Colon (tissue), 2 donors: ENCODE results near the gene DDX21.
A peak's percentile ranks its signal among the peaks of the same experiment; 100 is the strongest.
"Not testable (repeated sequence)": the region's sequence is repeated elsewhere in the genome, so short reads cannot be mapped to it uniquely, and the experiment has no call there.

Source experiments
- FAIRE-seq: peaks from 2 replicates; lab custom pipeline; 2012; peaks lifted over from hg19 to GRCh38; lab: Jason Lieb, UNC
- donor health status: control.
- donor health status: control.

The DDX21 gene

GRCh38 chr10:68988530-68989316 lies 32.8 kb downstream of the DDX21 start, which contains the start of gene KIFBP:
Gene KIFBP (plus strand): TSS chr10:68988803. CDS start chr10:68988833, 30 bp downstream.
- FAIRE-seq, result peak; percentile 71

- no peak for FAIRE-seq
Measured at GRCh38 chr10:68989317-68989990, 33.5 kb downstream of the DDX21 start.

- no peak for FAIRE-seq
Measured at GRCh38 chr10:68992636-68993440, 36.9 kb downstream of the DDX21 start.

- FAIRE-seq, result no peak
Measured at GRCh38 chr10:68997211-68997610, 41.2 kb downstream of the DDX21 start.

DNA sequence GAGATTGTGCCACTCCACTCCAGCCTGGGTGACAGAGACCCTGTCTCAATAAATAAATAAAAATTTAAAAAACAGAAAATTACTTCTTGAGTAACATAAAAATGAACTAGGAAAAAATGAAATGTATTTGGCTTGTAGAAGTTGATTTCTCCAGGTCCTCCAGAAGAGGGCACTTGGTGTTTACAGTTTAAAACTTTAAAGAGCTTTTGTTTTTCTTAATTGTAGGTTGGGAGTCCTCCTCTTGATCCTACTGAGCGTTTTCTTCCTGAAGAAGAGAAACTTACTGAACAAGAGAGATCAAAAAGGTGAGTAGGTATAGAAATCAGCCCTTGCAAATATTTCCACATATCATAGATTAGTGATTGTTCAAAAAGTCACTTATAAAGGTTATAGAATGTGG lies 48.9 kb downstream of the DDX21 start:
- FAIRE-seq, result peak; percentile 33

GRCh38 chr10:69005704-69006485 lies 49.9 kb downstream of the DDX21 start:
- no peak for FAIRE-seq

- FAIRE-seq, result no peak
Measured at GRCh38 chr10:69007260-69007659, 51.3 kb downstream of the DDX21 start.

DNA sequence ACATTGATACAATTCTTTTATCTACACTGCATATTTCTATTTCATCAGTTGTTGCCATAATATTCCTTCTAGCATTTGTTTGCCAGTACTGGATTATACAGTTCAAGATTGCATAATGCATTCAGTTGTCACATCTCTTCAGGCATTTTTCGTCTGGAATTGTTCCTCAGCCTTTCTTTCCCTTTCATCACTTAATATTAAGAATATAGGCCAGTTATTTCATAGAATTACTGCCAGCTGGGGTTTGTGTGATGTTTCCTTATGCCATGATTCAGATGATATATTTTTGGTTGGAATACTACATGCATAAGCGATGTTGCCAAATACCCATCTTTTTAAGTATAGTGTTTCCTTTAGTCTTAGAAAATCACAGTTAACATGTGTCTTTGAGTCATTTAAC lies 53.4 kb downstream of the DDX21 start:
- no peak for FAIRE-seq

GRCh38 chr10:69010151-69010640 lies 54.2 kb downstream of the DDX21 start:
- FAIRE-seq, result no peak

DNA sequence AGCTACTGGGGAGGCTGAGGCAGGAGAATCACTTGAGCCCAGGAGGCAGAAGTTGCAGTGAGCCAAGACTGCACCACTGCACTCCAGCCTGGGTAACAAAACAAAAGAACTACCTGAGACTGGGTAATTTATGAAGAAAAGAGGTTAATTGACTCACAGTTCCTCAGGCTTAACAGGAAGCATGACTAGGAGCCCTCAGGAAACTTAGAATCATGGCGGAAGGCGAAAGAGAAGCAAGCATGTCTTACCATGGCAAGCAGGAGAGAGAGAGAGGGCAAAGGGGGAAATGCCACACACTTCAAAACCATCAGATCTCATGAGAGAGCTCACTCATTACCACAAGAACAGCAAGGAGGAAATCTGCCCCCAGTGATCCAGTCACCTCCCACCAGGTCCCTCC lies 56.8 kb downstream of the DDX21 start:
- not testable (repeated sequence) for FAIRE-seq

DNA sequence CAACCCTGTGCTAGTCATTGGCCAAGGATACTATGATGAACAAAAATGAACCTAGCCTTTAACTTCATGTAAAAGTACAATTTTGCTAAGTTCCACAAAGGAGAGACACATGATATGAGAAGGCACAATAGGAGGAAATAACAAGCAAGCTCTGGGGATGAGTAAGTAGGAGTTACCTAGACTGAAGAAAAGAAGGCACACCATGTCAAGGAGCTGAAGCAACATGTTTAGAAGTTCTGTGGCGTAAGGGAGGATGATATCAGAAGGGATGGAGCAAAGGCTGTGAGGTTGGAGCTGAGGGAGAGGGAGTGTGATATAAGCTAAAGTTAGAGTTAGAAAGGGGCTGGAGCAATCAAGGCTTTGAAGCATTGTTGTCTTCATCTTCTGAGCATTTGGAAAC lies 58.2 kb downstream of the DDX21 start:
- FAIRE-seq, result no peak

DNA sequence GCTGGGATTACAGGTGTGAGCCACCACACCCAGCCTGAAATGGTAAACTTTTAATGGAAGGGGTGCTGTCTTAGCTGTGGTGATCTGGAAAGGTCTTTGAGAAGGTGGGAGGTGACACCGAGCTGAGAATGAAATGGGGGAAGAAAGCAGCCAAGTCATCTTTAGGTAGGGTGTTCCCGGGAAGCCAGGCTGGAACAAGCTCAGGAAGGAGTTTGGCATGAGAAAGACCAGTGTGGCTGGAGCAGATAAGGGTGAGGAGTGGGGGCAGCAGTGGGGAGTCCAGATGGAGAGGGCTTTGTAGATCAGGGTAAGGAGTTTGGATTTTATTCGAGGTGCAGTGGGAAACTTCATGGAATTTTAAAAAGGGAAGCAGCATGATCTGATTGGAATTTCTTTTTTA lies 62.6 kb downstream of the DDX21 start:
- FAIRE-seq, result no peak

- no peak for FAIRE-seq
Measured at GRCh38 chr10:69022611-69023010, 66.6 kb downstream of the DDX21 start.

DNA sequence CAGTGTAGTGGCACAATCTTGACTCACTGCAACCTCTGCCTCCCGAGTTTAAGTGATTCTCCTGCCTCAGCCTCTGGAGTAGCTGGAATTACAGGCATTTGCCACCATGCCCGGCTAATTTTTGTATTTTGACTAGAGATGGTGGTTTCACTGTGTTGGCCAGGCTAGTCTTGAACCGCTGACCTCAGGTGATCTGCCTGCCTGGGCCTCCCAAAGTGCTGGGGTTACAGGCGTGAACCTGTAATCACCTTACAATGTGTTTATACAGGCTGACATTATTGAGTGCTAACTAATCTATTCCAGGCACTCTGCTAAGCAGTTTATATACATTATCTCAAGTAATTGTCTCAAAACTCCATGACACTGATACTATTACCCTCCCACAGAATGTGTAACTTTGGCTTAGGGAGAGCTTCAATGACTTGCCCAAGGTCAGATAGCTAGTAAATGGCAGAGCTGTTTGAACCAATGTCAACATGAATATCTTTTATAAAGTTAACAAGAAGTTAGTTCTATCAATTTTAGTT lies 69.5 kb downstream of the DDX21 start:
- FAIRE-seq, result no peak

DNA sequence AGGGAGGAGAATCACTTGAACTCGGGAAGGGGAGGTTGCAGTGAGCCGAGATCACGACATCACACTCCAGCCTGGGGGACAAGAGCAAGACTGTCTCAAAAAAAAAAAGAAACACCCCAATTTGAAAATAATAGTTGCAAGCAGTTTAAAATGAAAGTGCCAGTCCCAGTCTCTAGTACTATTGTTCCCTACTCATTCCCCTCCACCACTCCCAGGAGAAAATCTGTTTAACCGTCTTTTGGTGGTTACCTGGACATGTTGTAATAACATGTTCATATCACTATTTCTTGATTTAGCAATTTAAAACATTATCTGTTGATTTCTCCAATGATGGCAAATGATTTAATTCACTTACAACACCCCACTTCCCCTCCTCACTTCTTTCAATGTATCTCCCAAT lies 77.3 kb downstream of the DDX21 start:
- no peak for FAIRE-seq
